Upper lobe of left lung (tissue), 6 donors: ENCODE results near the gene TMEM92. TPM values are rescaled to one million over a fixed set of nuclear protein-coding genes. Genes with fewer than 3 reads are reported as not detected.

Experiments used
- ATAC-seq, 2 donors: fragments of 200-7000 bp; cut with Tn5 transposase; one replicate each; pipeline ENCODE4 v1.9.1; 2022; ENCODE audit warnings: mild to moderate bottlenecking in 2 of 2, moderate library complexity in 2 of 2; ENCODE audit not compliant: low FRiP score in 2 of 2
- DNase-seq, 2 donors: peaks; one replicate each; pipeline ENCODE4 v3.0.0-alpha.2; 2019 to 2020
- H3K27ac ChIP-seq, 4 donors: fragments of 200-600 bp; sonication (generic); one replicate each; pipeline ENCODE4 v1.5.1; 2016 to 2019
- H3K27me3 ChIP-seq, 4 donors: fragments of 200-600 bp; sonication (generic); one replicate each; pipeline ENCODE4 v1.5.1; 2017 to 2019
- H3K36me3 ChIP-seq, 4 donors: fragments of 200-600 bp; sonication (generic); one replicate each; pipeline ENCODE4 v1.5.1; 2016 to 2019
- H3K4me1 ChIP-seq, 4 donors: fragments of 200-600 bp; sonication (generic); one replicate each; pipeline ENCODE4 v1.5.1; 2018 to 2019
- H3K4me3 ChIP-seq, 4 donors: fragments of 200-600 bp; sonication (generic); one replicate each; pipeline ENCODE4 v1.5.1; 2017 to 2019; ENCODE audit warnings: mild to moderate bottlenecking in 2 of 4, moderate library complexity in 1 of 4
- H3K9me3 ChIP-seq, 4 donors: fragments of 200-600 bp; sonication (generic); one replicate each; pipeline ENCODE4 v1.5.1; 2018 to 2019
- EP300 ChIP-seq, 4 donors: sonication (generic); formaldehyde crosslinking; IDR thresholded peaks; one replicate each; pipeline ENCODE4 v1.5.1; 2017; ENCODE audit warnings: antibody characterized with exemption in 4 of 4, control low read depth in 2 of 4
- POLR2A ChIP-seq, 4 donors: fragments of 450-650 bp; IDR thresholded peaks; one replicate each; pipeline ENCODE4 v1.5.1; 2016 to 2017; ENCODE audit warnings: antibody characterized with exemption in 4 of 4, mild to moderate bottlenecking in 2 of 4
- POLR2AphosphoS5 ChIP-seq, 2 donors: sonication (generic); formaldehyde crosslinking; IDR thresholded peaks; one replicate each; pipeline ENCODE4 v1.5.1; 2017; ENCODE audit warnings: antibody characterized with exemption in 2 of 2
- WGBS, 2 donors: methylation state at CpG; one replicate each; pipeline ENCODE4 v1.1.5; 2017 to 2018; 5-methylcytosine and 5-hydroxymethylcytosine counted together
- total RNA-seq, 6 donors: library from RNA; depleted of rRNA in 4 of 6; stranded (reverse); fragments of >200 nt in 4 of 6; gene quantifications; one replicate each; pipeline versions ENCODE4 v1.1.0 to v1.2.1, GENCODE V29; 2016 to 2021
- TF ChIP-seq, protein P1 (sequence below), 6 experiments: fragments of 450-650 bp in 4 of 6; fragments of 200-600 bp in 2 of 6; sonication (generic) in 2 of 6; IDR thresholded peaks; one replicate each; pipeline ENCODE4 v1.5.1; 2016 to 2019; ENCODE audit warnings: antibody characterized with exemption in 6 of 6
- donor health status: DM: no; HTN: no; CAD: no; lungs with moderate emphysema.
- donor health status: DM: no; HTN: yes; CAD: no; lungs with severe emphysema.

The TMEM92 gene
- total RNA-seq, 6 donors from 2014 or later, result 1.3 to 15.7 (median 3.8) TPM

DNA sequence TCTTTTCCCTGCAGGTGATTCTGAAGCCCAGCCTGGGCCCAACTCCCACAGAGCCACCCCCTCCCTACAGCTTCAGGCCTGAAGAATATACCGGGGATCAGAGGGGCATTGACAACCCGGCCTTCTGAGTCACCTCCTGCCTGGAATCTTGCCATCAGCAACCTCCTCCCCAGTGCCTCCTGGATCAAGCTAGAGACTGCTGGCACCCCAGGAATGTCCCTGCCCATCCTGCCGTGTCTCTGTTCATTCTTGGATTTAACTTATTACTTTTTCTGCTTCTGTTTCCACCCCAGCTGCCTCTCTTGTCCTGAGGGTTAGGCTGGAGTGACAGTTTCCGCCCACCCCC is 4.9 kb downstream of the TMEM92 start:
- Histone ChIP-seq H3K9me3 (no peaks in the 10 kb centered on the region), H3K36me3 (no peaks in the 10 kb centered on the region), H3K4me3 (no peak overlapping the region), H3K27me3 (peaks cover 0 to 3% (median 0%) of the 10 kb centered on the region in 4 donors), H3K4me1 (peaks cover 3 to 38% (median 13%) of the 10 kb centered on the region in 4 donors), H3K27ac (no peak overlapping the region)
- ATAC-seq, result no peak
- no peak for DNase-seq
- 65% methylated on average over 3 to 4 of the region's 4 CpGs for WGBS, 2 donors
- TF ChIP-seq POLR2AphosphoS5 (IDR thresholded peaks at IDR 0.05) (no peak), EP300 (IDR thresholded peaks at IDR 0.05) (no peak), POLR2A (IDR thresholded peaks at IDR 0.05) (no peak)
- TF ChIP-seq, protein P1, sequence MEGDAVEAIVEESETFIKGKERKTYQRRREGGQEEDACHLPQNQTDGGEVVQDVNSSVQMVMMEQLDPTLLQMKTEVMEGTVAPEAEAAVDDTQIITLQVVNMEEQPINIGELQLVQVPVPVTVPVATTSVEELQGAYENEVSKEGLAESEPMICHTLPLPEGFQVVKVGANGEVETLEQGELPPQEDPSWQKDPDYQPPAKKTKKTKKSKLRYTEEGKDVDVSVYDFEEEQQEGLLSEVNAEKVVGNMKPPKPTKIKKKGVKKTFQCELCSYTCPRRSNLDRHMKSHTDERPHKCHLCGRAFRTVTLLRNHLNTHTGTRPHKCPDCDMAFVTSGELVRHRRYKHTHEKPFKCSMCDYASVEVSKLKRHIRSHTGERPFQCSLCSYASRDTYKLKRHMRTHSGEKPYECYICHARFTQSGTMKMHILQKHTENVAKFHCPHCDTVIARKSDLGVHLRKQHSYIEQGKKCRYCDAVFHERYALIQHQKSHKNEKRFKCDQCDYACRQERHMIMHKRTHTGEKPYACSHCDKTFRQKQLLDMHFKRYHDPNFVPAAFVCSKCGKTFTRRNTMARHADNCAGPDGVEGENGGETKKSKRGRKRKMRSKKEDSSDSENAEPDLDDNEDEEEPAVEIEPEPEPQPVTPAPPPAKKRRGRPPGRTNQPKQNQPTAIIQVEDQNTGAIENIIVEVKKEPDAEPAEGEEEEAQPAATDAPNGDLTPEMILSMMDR (IDR thresholded peaks at IDR 0.05), result no peak

DNA sequence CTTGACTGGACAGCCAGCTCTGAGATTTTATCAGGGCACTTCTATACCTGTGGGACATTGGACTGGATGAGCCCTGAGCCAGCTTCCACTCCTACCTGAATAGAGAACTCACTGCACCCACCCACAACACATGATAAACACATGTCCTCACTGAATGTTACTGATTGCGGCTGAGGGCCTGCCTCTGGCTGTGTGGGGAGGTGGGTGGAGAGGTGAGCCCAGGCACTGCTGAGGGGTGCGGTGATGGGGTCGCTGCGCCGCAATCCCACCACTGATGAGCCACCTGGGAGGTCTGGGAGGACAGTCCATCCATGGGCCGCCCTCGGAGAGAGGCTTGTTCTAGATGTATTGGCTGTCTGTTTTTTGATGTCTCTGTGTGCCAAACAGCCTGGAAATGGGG is 5.4 kb downstream of the TMEM92 start:
- DNase-seq (no peak), ATAC-seq (no peak)
- Histone ChIP-seq H3K27ac (no peak overlapping the region), H3K4me3 (no peak overlapping the region), H3K4me1 (peaks cover 0 to 33% (median 12%) of the 10 kb centered on the region in 4 donors), H3K27me3 (no peaks in the 10 kb centered on the region), H3K36me3 (no peaks in the 10 kb centered on the region), H3K9me3 (no peaks in the 10 kb centered on the region)
- WGBS, 2 donors, result 92 to 100% methylated on average over 2 to 7 of the region's 7 CpGs
- TF ChIP-seq EP300 (IDR thresholded peaks at IDR 0.05) (no peak), POLR2AphosphoS5 (IDR thresholded peaks at IDR 0.05) (no peak), POLR2A (IDR thresholded peaks at IDR 0.05) (no peak)
- TF ChIP-seq, protein P1 (IDR thresholded peaks at IDR 0.05), result no peak

DNA sequence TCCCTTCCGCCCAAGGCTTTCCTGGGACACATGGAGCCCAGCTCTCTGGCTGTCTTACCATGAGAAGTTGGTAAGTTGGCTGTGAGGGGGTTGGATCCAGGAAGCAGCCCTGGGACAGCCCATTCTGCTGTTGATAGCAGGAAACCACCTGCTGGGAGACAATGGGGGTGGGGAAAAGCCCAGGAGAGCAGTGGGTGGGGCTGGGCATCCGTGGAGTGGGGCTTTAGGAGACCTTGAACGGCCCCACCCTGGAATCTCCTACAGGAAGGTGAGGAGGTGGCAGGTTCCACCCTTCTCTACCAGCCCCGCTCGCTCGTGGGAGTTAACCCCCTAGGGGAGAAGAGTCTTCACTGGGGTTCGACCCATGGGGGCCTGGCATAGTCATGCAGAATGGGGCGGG is 5.8 kb downstream of the TMEM92 start:
- Histone ChIP-seq H3K27ac (peak overlapping the region in 1 of 4 donors; percentile 24), H3K4me1 (peaks cover 0 to 34% (median 12%) of the 10 kb centered on the region in 4 donors), H3K36me3 (no peaks in the 10 kb centered on the region), H3K9me3 (no peaks in the 10 kb centered on the region), H3K27me3 (no peaks in the 10 kb centered on the region), H3K4me3 (no peak overlapping the region)
- TF ChIP-seq, protein P1 (IDR thresholded peaks at IDR 0.05), result no peak
- no peak for TF ChIP-seq EP300 (IDR thresholded peaks at IDR 0.05)
- no peak for TF ChIP-seq POLR2A (IDR thresholded peaks at IDR 0.05)
- TF ChIP-seq POLR2AphosphoS5 (IDR thresholded peaks at IDR 0.05), result no peak
- DNase-seq (peak in 1 of 2 donors; percentile 61), ATAC-seq (no peak)
- 65 to 69% methylated on average over 8 of the region's 8 CpGs for WGBS, 2 donors

DNA sequence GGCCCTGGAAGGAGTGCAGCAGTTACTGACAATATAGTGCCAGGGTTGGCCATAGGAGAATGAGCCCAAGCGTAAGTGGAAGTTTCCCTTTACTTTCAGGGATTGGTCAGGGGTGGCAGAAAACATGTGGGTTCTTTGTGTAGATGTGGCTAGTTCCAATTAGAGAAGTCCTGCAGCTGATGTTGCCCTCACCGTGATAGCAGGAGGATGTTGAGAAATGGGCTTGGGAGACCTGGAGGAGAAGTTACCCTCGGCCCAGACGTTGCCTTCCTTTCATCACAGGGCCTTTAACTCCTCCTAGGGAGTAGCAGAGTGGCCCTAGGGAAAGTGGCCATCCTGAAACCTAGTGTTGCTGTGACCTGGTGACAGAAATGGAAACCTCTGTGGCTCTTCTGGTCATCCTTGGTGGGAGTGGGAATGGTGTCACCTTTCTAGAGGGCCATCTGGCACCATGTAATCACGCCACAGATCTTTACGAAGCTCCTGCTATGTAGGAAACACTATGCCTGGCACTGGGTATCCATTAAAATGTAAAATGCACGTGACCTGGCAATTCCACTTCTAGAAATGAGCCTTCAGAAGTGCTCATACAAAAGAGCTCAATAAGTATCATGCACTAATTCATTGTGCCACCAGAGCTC is 6.7 kb downstream of the TMEM92 start:
- WGBS, 2 donors, result 75 to 80% methylated on average over 5 to 7 of the region's 7 CpGs
- H3K4me3 ChIP-seq, result no peak overlapping the region
- H3K27ac ChIP-seq, result peak overlapping the region in 1 of 4 donors; percentile 24
- no peaks in the 10 kb centered on the region for H3K27me3 ChIP-seq
- peaks cover 0 to 42% (median 12%) of the 10 kb centered on the region in 4 donors for H3K4me1 ChIP-seq
- H3K36me3 ChIP-seq, result no peaks in the 10 kb centered on the region
- peak in 1 of 2 donors; percentile 49 for DNase-seq
- ATAC-seq, result no peak
- TF ChIP-seq POLR2A (IDR thresholded peaks at IDR 0.05) (no peak), POLR2AphosphoS5 (IDR thresholded peaks at IDR 0.05) (no peak), EP300 (IDR thresholded peaks at IDR 0.05) (no peak)
- TF ChIP-seq, protein P1 (IDR thresholded peaks at IDR 0.05), result no peak
- no peaks in the 10 kb centered on the region for H3K9me3 ChIP-seq
